Activated CD4-positive, alpha-beta T cell treated with anti-CD3 and anti-CD28 coated beads for 1 hour (primary cell): ENCODE results near the gene NRCAM.

Experiments
- DNase-seq: peaks from one replicate; pipeline ENCODE4 v3.0.0-alpha.2; 2020

Gene NRCAM

DNA sequence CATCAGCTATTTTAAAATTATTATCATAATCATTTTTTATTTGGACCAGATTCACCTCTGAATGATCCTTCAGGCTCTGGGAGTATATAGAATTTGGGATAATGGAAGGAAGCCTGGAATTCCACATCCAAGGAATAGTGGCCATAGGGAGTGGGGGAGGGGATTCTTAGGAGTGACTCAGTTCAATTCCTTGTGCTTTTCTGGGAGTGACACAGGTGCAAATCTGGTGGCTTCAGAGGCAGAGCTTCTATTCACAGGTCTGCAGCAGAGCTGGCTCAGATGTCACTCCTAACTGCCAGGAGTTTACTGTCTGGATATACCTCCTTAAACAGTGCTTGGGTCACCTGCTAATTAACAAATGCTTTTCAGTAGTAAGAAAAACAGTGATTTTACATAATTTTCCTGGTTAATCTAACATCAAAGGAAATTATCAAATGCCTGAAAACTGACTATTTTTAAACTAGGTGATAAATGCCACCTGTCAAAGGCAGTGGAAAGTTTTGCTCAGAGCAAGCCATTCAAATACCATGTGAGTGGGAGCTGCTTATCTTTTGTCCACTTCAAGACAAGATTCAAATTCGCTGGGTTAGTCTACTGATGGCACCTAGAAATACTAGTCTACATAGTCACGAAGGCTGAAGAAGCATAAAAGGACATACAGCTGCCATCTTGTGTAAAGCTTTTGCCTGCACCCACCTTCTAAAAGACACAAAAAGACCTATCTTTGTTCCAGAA lies 219.4 kb downstream of the NRCAM start:
- no peak for DNase-seq

DNA sequence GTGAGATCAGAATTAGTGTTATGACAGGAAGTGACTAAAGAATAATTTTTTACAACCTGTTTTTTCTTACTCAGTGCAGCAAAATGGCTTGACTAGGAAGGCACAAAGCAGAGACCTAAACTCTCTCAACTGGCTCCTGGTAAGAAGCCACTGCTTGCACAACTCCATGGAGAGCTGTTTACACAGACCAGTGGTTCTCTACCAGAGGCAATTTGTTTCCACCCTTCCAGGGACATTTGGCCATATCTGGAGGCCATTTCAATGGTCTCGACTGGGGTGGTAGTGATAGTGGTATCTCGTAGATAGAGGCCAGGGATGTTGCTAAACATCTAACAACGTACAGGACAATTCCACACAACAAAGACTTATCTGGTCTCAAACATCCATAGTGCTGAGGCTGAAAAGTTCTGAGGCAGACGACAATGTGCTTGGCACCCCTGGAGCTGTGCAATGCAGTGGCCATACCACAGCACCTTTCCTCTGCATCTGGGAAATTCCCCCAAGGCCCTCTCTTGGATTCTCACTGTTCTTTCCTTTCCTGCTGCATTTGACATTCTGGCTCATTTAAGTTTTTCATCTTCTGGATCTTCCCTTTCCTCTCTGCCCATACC lies 220.7 kb downstream of the NRCAM start:
- no peak for DNase-seq

DNA sequence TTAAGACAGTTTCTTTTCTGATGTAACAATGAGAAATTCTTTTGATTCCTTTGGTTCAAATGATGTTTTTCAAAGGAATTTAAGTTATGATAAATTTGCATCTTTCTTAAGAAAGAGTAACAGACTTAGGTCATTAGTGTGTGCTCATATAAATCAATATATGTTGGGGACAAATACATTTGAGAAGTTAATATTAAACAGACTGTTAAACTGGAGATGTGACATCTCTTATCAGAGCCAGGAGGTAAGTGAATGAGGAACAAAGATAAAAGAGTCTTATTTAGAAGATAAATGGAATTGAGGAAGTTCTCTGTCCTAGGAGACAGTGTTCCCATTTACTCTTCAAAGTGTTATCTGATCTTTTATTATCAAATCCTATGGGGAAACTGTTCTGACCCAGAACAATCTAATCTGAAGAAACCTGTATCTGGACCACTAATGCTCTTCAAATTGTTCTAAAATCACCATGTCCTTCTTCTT lies 221.2 kb downstream of the NRCAM start:
- DNase-seq: no peak

DNA sequence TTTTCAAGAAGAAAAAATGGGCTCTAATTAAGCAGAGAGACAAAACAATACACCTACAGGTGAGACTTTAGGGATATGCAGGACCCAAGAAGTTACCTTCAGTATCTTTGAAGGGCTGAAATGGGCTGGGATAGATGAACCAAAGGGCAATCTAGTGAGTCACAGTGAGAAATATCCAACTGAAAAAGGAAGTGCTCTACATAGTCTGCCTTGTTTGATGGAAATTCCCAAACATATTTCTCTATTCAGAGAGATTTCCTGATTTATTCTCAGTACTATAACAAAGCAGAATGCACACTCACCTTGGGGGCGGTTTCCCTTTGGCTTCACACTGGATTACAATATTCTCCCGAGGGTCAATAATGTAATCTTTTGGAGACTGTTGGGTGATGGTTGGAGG lies 222.0 kb downstream of the NRCAM start:
- no peak for DNase-seq

DNA sequence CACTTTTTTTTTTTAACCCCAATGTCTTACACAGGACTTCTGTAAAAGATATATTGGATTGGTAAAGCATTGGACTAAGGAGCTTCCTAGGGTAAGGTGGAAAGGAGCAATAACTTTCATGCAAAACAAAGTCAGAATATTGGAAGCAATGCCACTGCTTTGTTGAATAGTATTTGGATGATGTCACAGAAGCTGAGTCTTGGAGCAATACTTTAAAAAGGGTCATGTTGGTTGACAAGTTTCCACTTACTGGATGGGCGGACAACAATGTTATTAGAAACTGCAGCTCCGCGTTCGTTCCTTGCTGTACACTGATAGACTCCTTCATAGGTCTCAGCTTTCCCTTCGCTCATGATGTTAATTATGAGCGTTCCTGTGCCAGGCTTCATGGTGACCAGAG lies 224.2 kb downstream of the NRCAM start:
- no peak for DNase-seq

DNA sequence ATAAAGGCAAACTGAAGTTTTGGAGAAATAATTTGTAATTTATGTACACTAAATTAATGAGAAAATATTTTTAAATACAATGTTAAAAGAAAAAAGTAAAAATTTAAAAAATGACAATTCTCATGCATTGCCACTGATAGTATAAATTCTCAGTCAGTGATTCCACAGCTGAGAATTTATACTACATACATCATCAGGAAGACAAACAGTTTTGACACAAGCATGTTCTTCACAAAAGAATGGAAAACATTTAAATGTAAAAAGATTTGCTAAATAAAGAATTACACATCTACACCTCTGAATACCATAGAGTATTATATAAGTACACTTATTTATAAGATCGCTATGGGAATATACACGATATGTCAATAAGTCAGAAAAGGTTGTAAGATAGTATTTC lies 225.0 kb downstream of the NRCAM start:
- no peak for DNase-seq

DNA sequence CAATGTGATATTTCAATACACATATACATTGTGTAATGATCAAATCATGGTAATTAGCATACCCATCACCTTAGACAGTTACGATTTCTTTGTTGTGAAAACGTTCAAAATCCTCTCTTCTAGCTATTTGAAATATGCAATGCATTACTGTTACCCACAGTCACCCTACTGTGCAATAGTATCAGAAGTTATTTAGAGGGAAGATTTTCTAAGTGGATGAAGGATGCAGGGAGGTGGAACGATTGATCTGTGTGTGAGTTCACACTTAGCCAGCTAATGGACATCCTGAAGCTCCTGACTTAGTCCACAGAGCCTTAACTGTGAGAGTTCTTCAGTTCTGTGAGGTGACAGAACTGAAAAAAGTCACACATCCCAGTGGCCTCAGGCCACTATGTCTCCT lies 228.9 kb downstream of the NRCAM start:
- no peak for DNase-seq

DNA sequence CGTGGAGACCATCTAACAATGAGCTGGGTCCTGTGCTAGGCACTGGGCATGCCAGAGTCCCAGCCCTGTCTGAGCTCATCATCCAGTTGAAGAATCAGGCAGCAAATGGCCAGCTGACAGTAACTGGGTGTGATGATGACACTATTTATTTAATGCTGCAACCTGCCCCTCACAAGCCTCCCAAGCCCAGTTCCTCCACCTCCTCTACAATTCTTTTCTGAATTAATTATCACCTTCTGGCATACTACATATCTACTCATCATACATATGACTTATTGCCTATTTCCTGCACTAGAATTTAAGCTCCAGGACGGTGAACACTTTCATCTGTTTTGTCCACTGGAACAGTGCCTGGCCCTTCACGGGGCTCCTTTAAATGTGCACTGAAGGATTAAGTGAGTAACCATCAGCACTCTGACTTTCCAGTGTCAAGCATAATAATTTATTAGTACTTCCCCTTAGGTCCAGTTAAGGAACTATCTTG lies 229.4 kb downstream of the NRCAM start:
- DNase-seq: no peak

DNA sequence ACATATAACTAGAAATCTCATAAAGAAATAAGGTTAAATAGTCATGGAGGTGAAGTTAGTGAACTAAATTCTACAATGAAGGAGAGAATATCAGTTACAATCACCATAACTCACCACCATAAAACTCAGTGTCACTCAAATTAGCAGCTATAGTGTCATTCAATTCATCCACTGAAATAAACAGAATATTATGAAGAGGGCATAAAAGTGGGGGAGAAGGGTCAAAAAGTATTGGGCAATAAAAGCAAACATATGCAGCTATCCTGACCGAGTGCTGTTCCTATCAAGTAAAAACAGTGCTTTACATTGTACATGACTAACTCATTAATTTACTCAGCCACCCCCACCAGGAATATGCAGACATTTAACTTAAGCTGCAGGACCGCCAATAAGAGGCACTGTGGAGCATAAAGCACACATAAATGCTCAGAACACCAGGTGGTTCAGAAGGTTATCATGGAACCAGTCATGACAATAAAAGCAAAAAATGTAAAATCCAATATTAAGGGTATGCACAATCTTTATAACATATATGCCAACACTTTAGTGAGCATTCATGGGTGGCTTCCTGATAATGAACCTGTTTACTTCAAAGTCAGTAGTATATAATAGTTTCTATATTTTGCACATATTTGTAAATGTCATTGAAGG lies 230.6 kb downstream of the NRCAM start:
- no peak for DNase-seq

DNA sequence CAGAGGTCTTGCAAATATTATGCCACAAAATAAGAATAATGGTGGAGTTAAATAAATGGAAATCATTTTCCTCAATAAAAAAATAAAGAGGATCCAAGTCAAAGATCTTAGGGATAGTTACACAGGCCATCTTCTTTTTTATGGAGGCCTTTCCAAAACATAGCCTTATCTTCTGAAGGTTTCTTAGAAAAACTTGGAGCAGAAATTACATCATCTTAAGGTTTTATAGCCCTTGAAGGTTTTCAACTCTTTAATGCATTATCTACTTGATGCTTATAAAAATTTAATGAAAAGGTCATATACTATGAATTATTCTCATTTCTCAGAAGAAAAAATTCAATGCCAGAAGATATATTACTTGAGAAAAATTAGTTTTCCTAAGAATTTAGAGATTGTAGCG lies 231.8 kb downstream of the NRCAM start:
- DNase-seq: no peak

DNA sequence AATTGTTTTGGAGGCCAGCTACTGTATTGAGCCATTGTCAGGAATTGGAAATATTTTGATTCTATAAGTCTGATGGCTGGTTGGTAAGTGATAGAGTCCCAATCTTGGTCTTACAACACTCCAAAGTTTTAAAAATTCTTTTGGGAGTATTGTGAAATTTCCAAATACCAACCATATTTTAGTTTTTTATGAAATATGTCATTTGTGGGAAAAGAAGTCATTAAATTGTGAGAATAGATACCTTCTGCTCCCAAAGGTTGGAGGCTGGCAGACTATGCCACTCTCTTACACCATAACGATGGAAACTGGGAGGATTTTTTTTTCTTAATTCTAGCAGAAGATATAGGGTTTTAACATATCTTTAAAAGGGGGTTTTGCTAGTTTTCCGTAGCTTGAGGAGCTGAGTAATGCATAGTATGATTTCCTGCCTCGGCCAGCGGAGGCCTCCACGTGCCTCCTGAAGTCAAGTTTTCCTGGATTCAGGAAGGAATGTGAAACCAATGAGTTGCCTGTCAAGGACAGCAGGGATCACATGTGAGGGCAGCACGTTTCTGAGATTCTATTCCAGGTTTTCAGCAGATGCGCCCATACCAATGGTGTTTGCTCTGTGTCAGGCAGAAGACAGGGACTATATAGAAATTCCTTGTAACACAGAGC lies 233.9 kb downstream of the NRCAM start:
- no peak for DNase-seq

DNA sequence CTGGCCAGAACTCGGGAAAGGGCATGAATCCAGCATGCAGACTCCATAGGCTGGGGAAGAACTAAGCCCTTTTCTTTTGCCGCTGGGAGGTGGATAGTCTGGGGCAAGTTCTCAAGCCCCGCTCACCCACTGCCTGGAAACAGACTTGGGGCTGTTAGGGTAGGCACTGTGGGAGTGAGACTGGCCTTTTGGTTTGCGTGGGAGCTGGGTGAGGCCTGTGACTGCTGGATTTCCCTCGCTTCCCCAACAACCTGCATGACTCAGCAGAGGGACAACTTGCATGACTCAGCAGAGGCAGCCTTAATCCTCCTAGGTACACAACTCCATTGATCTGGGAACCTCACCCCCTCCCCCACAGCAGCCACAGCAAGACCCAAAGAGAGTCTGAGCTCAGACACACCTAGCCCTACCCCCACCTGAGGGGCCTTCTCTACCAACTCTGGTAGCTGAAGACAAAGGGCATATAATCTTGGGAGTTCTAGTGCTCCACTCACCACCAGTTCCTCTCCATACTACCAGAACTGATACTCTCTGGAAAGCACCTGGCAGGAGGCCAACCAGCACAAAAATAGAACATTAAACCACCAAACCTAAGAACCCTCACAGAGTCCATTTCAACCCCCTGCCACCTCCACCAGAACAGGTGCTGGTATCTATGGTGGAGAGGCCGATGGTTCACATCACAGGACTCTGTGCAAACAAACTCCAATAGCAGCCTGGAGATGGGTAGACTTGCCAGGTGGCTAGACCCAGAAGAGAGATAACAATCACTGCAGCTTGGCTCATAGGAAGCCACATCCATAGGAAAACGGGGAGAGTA lies 244.6 kb downstream of the NRCAM start:
- DNase-seq: no peak

DNA sequence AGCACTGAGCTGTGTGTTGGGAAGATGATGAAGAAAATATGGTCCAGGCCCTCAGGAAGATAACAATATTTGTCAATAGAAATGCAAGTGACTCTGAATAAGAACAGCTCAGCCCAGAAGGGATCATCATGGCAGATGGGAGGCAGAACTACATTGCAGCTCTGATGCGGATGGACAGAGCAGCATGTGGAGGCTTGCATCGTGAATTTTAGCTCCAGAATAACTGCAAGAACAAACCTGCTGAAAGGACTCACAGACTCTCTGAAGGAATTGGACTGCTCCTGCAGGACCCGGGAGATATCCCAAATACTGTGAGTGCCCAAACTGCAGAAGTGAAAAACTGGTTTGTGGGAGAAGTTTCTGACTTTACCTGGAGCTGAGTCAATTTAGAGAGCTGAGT lies 245.4 kb downstream of the NRCAM start:
- no peak for DNase-seq

DNA sequence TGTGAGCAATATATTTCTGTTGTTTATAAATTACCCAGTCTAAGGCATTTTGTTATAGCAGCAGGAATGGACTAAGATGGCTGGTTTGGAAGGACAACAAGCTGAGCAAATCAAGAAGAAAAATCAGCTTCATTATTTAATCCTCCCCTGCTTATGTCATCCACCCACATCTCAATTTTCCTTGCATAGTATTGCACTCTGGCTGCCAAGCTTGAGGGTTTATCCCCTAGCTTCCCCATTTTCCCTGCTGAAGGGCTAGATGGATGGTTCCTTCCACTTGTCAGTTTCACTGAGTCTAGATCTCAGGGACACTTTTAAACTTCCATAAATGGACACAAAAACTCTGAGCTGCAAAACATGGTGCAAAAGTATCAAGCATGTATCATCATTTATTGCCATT lies 250.9 kb downstream of the NRCAM start:
- no peak for DNase-seq

DNA sequence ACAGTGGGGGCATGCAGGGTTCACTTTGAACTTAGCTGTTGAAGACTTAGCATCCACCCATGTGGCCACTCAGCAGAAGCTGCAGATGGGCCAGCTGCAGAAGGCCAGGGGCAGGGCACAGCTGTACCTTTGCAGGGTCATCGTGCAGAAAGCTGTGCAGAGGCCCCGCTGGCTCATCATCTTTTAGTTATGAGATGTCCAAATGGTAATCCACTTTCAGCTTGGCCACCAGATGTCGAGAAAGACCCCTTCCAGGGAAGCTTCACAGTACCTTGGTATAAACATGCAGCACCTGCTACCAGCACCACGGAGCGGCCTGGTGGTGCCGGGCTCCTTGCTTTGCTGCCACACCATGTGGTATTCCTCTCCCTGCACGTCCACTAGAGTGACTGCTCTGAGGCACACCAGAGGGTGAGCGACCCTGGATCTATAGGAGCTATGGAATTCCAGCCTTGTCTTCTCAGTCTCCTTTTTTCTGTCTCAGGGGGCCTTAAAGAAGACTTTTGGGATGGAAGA lies 251.9 kb downstream of the NRCAM start:
- DNase-seq: no peak

DNA sequence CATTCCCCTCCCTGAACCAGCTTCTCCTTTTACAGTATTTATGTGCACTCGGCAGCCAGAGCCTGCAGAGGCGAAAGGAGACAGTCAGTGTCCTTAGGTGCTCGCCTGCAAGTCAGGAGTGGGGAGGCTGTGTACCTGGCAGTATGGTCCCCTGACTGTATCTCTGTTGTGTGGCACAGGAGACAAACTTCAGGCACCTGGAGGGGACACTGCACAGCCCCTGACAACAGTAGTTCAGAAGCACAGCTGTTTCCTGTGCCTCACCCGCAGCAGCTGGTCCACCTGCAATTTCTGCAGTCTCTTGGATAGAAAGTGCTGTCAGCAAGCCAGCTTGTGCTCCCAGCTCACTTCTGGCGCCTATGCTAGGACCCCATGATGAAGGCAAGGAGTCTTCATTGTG lies 252.7 kb downstream of the NRCAM start:
- DNase-seq: no peak

DNA sequence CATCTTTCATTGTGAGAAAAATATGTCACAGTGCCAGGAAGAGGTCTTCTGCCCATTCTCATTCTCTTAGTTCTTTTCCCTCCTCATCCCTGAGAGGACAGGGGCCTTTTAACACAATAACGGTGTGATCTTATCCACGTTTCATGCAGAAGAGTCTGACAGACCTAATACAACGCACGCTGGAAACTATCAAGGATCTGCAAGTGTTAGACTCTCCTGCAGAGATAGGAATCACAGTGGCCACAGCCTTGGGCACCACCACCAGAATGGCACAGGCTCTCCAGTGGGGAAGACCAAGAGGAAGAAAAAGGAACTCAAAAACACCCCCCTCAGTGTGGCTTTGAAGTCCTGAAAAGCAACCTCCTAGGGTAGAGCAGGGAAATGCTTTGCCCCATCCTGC lies 253.5 kb downstream of the NRCAM start:
- no peak for DNase-seq

DNA sequence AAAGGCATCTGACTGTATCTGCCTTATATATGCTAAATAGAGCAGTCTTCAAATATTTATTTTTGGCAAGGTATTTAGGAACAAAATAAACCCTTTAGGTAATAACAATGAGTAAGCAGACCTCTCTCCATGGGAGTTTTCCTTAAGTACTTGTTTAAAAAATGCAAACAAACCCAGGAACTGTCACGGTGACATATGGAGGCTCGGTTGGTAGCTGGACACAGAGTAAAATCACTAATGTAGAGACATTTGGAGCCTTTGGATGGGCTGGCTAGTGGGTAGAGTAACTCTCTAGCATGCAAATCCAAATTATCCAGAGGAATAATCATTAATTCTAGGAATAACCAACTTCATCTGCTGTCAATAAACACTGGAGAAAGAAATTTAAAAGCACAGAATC lies 254.5 kb downstream of the NRCAM start:
- DNase-seq: no peak

DNA sequence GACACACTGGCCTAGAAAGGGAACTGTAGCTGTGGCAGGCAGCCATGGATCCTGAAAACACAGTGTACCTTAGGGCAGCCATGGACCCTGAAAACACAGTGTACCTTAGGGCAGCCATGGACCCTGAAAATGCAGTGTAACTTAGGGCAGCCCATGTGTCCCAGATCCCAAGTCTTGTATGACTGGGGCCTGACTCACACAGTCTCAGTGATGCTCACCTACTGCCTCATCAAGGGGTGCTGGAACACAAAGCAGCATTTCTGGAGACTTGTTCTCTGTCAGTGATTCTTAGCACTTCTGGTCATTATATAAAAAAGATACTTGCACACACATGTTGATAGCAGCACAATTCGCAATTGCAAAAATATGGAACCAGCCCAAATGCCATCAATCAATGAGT lies 255.9 kb downstream of the NRCAM start:
- no peak for DNase-seq

DNA sequence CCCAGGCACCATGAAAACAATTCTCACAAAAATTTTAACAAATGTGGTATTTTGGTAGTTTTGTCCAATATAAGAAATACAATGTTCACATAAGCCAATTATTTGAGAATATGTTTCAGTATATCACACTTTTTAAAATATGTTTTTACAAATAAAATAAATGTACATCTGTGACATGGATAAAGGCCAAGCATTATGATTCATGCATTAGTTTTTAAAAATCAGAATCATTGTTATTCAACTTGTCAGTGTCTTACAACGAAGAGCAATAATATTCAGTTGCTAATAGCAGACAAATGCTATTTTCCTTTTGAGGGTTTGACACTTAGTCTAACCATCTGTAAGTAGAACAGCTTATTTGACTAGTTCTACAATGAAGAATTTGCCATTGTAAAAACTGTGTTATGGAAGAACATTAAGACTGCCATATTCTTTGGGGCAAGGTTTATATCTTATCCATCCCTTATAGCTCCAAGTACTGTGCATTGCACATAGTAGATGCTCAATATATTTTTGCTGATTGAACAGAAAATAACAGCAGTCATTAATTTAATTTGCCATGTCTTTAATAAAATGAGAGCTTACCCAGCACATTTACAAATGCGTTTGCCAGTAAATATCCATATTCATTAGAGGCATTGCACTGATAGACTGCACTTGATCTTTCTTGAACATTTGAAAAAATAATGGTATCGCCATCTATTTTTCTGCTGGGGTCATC lies 258.7 kb downstream of the NRCAM start:
- no peak for DNase-seq

DNA sequence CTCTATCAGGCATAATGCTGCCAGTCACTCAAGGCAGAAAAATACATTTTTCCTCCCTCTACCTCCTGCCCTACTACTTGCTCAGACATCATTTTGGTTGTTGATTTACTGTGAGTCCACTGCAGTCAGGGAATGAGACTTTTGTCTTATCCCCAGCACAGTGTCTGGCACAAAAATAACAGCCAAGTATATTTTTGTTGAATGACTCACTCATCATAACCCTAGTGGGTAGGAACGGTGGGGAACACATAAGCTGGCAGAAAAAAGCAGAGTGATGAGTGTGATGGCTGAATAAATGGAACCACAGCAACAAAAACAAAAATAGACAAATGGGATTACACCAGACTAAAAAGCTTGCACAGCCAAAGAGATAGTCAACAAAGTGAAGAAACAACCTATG lies 260.2 kb downstream of the NRCAM start:
- DNase-seq: no peak
